ENCODE measurements around the gene LHX2. TPM values are rescaled to one million over a fixed set of nuclear protein-coding genes. Genes with fewer than 3 reads are reported as not detected.

The LHX2 gene
- total and polyA plus RNA-seq, 2 donors = 0.19 to 0.57 TPM

GRCh38 chr9:124003636-124004349 is 7.8 kb upstream of the LHX2 start:
- Histone ChIP-seq H3K36me3 (ENCODE audit: control insufficient read depth in 2 of 2, insufficient read depth in 2 of 2, low read length in 1 of 2) (no peaks in the 10 kb centered on the region), H3K4me3 (ENCODE audit: low read length in 2 of 2) (no peak overlapping the region), H3K27me3 (ENCODE audit: control insufficient read depth in 2 of 2, insufficient read depth in 1 of 2, low read length in 1 of 2) (peaks cover 89 to 93% of the 10 kb centered on the region in 2 donors), H3K4me1 (ENCODE audit: control insufficient read depth in 2 of 2, insufficient read depth in 2 of 2, low read length in 2 of 2) (peaks cover 0 to 11% of the 10 kb centered on the region in 2 donors), H3K27ac (ENCODE audit: low read depth in 1 of 2, low read length in 1 of 2) (no peak overlapping the region), H3K9me3 (ENCODE audit: control insufficient read depth in 2 of 2, insufficient read depth in 1 of 2, low read length in 1 of 2) (peaks cover 0 to 1% of the 10 kb centered on the region in 2 donors)
- WGBS = 3% methylated on average over 4 of the region's 4 CpGs
- no peak for DNase-seq (ENCODE audit: low read depth in 6 of 9, low spot score in 9 of 9)

- Histone ChIP-seq H3K4me3 (ENCODE audit: low read length in 2 of 2) (no peak overlapping the region), H3K36me3 (ENCODE audit: control insufficient read depth in 2 of 2, insufficient read depth in 2 of 2, low read length in 1 of 2) (no peaks in the 10 kb centered on the region), H3K27me3 (ENCODE audit: control insufficient read depth in 2 of 2, insufficient read depth in 1 of 2, low read length in 1 of 2) (peaks cover 90 to 95% of the 10 kb centered on the region in 2 donors), H3K4me1 (ENCODE audit: control insufficient read depth in 2 of 2, insufficient read depth in 2 of 2, low read length in 2 of 2) (peaks cover 0 to 10% of the 10 kb centered on the region in 2 donors), H3K9me3 (ENCODE audit: control insufficient read depth in 2 of 2, insufficient read depth in 1 of 2, low read length in 1 of 2) (peaks cover 0 to 4% of the 10 kb centered on the region in 2 donors), H3K27ac (ENCODE audit: low read depth in 1 of 2, low read length in 1 of 2) (no peak overlapping the region)
- DNase-seq (ENCODE audit: low read depth in 6 of 9, low spot score in 9 of 9) = no peak
- WGBS = 5% methylated on average over 4 of the region's 4 CpGs
Measured at GRCh38 chr9:124004593-124004992, 7.0 kb upstream of the LHX2 start.

GRCh38 chr9:124005029-124005771 is 6.4 kb upstream of the LHX2 start:
- DNase-seq (ENCODE audit: low read depth in 6 of 9, low spot score in 9 of 9) = no peak
- peaks cover 90 to 100% of the 10 kb centered on the region in 2 donors for H3K27me3 ChIP-seq (ENCODE audit: control insufficient read depth in 2 of 2, insufficient read depth in 1 of 2, low read length in 1 of 2)

GRCh38 chr9:124006448-124007361 is 4.9 kb upstream of the LHX2 start:
- H3K36me3 ChIP-seq (ENCODE audit: control insufficient read depth in 2 of 2, insufficient read depth in 2 of 2, low read length in 1 of 2) = no peaks in the 10 kb centered on the region
- no peak overlapping the region for H3K4me3 ChIP-seq (ENCODE audit: low read length in 2 of 2)
- no peak for DNase-seq (ENCODE audit: low read depth in 6 of 9, low spot score in 9 of 9)
- peaks cover 91 to 100% of the 10 kb centered on the region in 2 donors for H3K27me3 ChIP-seq (ENCODE audit: control insufficient read depth in 2 of 2, insufficient read depth in 1 of 2, low read length in 1 of 2)
- peaks cover 2 to 12% of the 10 kb centered on the region in 2 donors for H3K9me3 ChIP-seq (ENCODE audit: control insufficient read depth in 2 of 2, insufficient read depth in 1 of 2, low read length in 1 of 2)
- H3K4me1 ChIP-seq (ENCODE audit: control insufficient read depth in 2 of 2, insufficient read depth in 2 of 2, low read length in 2 of 2) = peaks cover 3 to 13% of the 10 kb centered on the region in 2 donors
- H3K27ac ChIP-seq (ENCODE audit: low read depth in 1 of 2, low read length in 1 of 2) = no peak overlapping the region
- 5% methylated on average over 13 of the region's 13 CpGs for WGBS

More at GRCh38 chr9:124005029-124005771, 6.4 kb upstream of the LHX2 start:
- no peaks in the 10 kb centered on the region for H3K36me3 ChIP-seq (ENCODE audit: control insufficient read depth in 2 of 2, insufficient read depth in 2 of 2, low read length in 1 of 2)
- no peak overlapping the region for H3K4me3 ChIP-seq (ENCODE audit: low read length in 2 of 2)
- peaks cover 0 to 4% of the 10 kb centered on the region in 2 donors for H3K9me3 ChIP-seq (ENCODE audit: control insufficient read depth in 2 of 2, insufficient read depth in 1 of 2, low read length in 1 of 2)
- H3K4me1 ChIP-seq (ENCODE audit: control insufficient read depth in 2 of 2, insufficient read depth in 2 of 2, low read length in 2 of 2) = peaks cover 0 to 10% of the 10 kb centered on the region in 2 donors
- no peak overlapping the region for H3K27ac ChIP-seq (ENCODE audit: low read depth in 1 of 2, low read length in 1 of 2)
- 13% methylated on average over 4 of the region's 4 CpGs for WGBS

GRCh38 chr9:124007565-124008302 is 3.8 kb upstream of the LHX2 start:
- no peak overlapping the region for H3K4me3 ChIP-seq (ENCODE audit: low read length in 2 of 2)
- H3K27me3 ChIP-seq (ENCODE audit: control insufficient read depth in 2 of 2, insufficient read depth in 1 of 2, low read length in 1 of 2) = peaks cover 91 to 100% of the 10 kb centered on the region in 2 donors

GRCh38 chr9:124008303-124008693 is 3.3 kb upstream of the LHX2 start:
- Histone ChIP-seq H3K9me3 (ENCODE audit: control insufficient read depth in 2 of 2, insufficient read depth in 1 of 2, low read length in 1 of 2) (peaks cover 2 to 17% of the 10 kb centered on the region in 2 donors), H3K4me3 (ENCODE audit: low read length in 2 of 2) (peak overlapping the region in 1 of 2 donors; percentile 2), H3K4me1 (ENCODE audit: control insufficient read depth in 2 of 2, insufficient read depth in 2 of 2, low read length in 2 of 2) (peaks cover 3 to 13% of the 10 kb centered on the region in 2 donors), H3K36me3 (ENCODE audit: control insufficient read depth in 2 of 2, insufficient read depth in 2 of 2, low read length in 1 of 2) (no peaks in the 10 kb centered on the region), H3K27me3 (ENCODE audit: control insufficient read depth in 2 of 2, insufficient read depth in 1 of 2, low read length in 1 of 2) (peaks cover 94 to 100% of the 10 kb centered on the region in 2 donors), H3K27ac (ENCODE audit: low read depth in 1 of 2, low read length in 1 of 2) (no peak overlapping the region)
- WGBS = 1% methylated on average over 38 of the region's 38 CpGs
- DNase-seq (ENCODE audit: low read depth in 6 of 9, low spot score in 9 of 9) = no peak

More at GRCh38 chr9:124007565-124008302, 3.8 kb upstream of the LHX2 start:
- no peak for DNase-seq (ENCODE audit: low read depth in 6 of 9, low spot score in 9 of 9)
- Histone ChIP-seq H3K36me3 (ENCODE audit: control insufficient read depth in 2 of 2, insufficient read depth in 2 of 2, low read length in 1 of 2) (no peaks in the 10 kb centered on the region), H3K9me3 (ENCODE audit: control insufficient read depth in 2 of 2, insufficient read depth in 1 of 2, low read length in 1 of 2) (peaks cover 2 to 14% of the 10 kb centered on the region in 2 donors), H3K4me1 (ENCODE audit: control insufficient read depth in 2 of 2, insufficient read depth in 2 of 2, low read length in 2 of 2) (peaks cover 3 to 13% of the 10 kb centered on the region in 2 donors), H3K27ac (ENCODE audit: low read depth in 1 of 2, low read length in 1 of 2) (no peak overlapping the region)
- 7% methylated on average over 25 of the region's 25 CpGs for WGBS

GRCh38 chr9:124008694-124009530 is 2.7 kb upstream of the LHX2 start:
- peaks cover 2 to 17% of the 10 kb centered on the region in 2 donors for H3K9me3 ChIP-seq (ENCODE audit: control insufficient read depth in 2 of 2, insufficient read depth in 1 of 2, low read length in 1 of 2)
- 3% methylated on average over 65 of the region's 65 CpGs for WGBS
- no peaks in the 10 kb centered on the region for H3K36me3 ChIP-seq (ENCODE audit: control insufficient read depth in 2 of 2, insufficient read depth in 2 of 2, low read length in 1 of 2)
- peaks cover 98 to 100% of the 10 kb centered on the region in 2 donors for H3K27me3 ChIP-seq (ENCODE audit: control insufficient read depth in 2 of 2, insufficient read depth in 1 of 2, low read length in 1 of 2)
- no peak overlapping the region for H3K27ac ChIP-seq (ENCODE audit: low read depth in 1 of 2, low read length in 1 of 2)
- peak in 1 of 9 donors; percentile 48 for DNase-seq (ENCODE audit: low read depth in 6 of 9, low spot score in 9 of 9)
- H3K4me3 ChIP-seq (ENCODE audit: low read length in 2 of 2) = peak overlapping the region in 1 of 2 donors; percentile 2
- peaks cover 3 to 13% of the 10 kb centered on the region in 2 donors for H3K4me1 ChIP-seq (ENCODE audit: control insufficient read depth in 2 of 2, insufficient read depth in 2 of 2, low read length in 2 of 2)

All from thymus (tissue), 11 donors.